Measurements from ENCODE around the gene GREB1.

The GREB1 gene

GRCh38 chr2:11533278-11534070, at the start of gene GREB1:
Gene GREB1, plus strand, starts transcription at chr2:11534045. Its CDS starts 22,570 bp downstream, at chr2:11556615.
- DNase-seq, result no peak

- no peak for DNase-seq
Observed at GRCh38 chr2:11488809-11489208, 45.0 kb upstream of the GREB1 start.

GRCh38 chr2:11490194-11490593, 43.7 kb upstream of the GREB1 start:
- DNase-seq, result no peak

- no peak for DNase-seq
Observed at GRCh38 chr2:11491348-11491933, 42.4 kb upstream of the GREB1 start.

- no peak for DNase-seq
Observed at GRCh38 chr2:11492244-11492643, 41.6 kb upstream of the GREB1 start.

- DNase-seq, result no peak
Observed at GRCh38 chr2:11492720-11493119, 41.1 kb upstream of the GREB1 start.

GRCh38 chr2:11493282-11493681, 40.6 kb upstream of the GREB1 start:
- DNase-seq, result no peak

GRCh38 chr2:11494310-11494709, 39.5 kb upstream of the GREB1 start:
- no peak for DNase-seq

- no peak for DNase-seq
Observed at GRCh38 chr2:11495844-11496681, 37.8 kb upstream of the GREB1 start.

- no peak for DNase-seq
Observed at GRCh38 chr2:11498543-11499034, 35.3 kb upstream of the GREB1 start.

- no peak for DNase-seq
Observed at GRCh38 chr2:11499081-11499743, 34.6 kb upstream of the GREB1 start.

GRCh38 chr2:11500702-11501303, 33.0 kb upstream of the GREB1 start:
- no peak for DNase-seq

GRCh38 chr2:11502740-11503292, 31.0 kb upstream of the GREB1 start:
- DNase-seq, result no peak

- no peak for DNase-seq
Observed at GRCh38 chr2:11503354-11503927, 30.4 kb upstream of the GREB1 start.

GRCh38 chr2:11505652-11506610, 27.9 kb upstream of the GREB1 start:
- DNase-seq, result no peak

- DNase-seq, result no peak
Observed at GRCh38 chr2:11506611-11506969, 27.3 kb upstream of the GREB1 start.

- no peak for DNase-seq
Observed at GRCh38 chr2:11507517-11507916, 26.3 kb upstream of the GREB1 start.

GRCh38 chr2:11508279-11508678, 25.6 kb upstream of the GREB1 start:
- no peak for DNase-seq

GRCh38 chr2:11509657-11510360, 24.0 kb upstream of the GREB1 start:
- no peak for DNase-seq

GRCh38 chr2:11512431-11512830, 21.4 kb upstream of the GREB1 start:
- no peak for DNase-seq
